ENCODE data around the gene GRK3.
"Not testable (repeated sequence)": the region's sequence is repeated elsewhere in the genome, so short reads cannot be mapped to it uniquely, and the experiment has no call there.

The GRK3 gene

DNA sequence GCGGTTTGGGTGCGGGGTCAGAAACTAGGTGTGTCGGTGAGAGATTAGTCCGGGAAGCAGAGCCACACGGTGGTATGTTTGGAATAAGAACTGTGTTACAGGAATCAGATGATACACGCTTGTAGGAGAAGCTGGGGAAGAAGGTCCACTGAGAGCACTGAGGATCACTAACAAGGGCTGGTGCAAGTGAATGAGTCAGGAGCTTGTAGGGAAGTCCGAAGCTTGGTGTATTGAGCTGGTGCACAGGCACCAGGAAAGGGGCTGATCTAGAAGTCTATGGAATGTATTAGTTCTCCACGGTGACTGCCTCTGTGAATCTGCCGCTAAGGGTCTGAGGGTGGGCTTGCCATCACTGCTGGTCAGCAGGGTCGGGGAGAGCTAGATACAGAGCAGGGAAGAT is 18.8 kb upstream of the GRK3 start:
- TF ChIP-seq, protein P1, sequence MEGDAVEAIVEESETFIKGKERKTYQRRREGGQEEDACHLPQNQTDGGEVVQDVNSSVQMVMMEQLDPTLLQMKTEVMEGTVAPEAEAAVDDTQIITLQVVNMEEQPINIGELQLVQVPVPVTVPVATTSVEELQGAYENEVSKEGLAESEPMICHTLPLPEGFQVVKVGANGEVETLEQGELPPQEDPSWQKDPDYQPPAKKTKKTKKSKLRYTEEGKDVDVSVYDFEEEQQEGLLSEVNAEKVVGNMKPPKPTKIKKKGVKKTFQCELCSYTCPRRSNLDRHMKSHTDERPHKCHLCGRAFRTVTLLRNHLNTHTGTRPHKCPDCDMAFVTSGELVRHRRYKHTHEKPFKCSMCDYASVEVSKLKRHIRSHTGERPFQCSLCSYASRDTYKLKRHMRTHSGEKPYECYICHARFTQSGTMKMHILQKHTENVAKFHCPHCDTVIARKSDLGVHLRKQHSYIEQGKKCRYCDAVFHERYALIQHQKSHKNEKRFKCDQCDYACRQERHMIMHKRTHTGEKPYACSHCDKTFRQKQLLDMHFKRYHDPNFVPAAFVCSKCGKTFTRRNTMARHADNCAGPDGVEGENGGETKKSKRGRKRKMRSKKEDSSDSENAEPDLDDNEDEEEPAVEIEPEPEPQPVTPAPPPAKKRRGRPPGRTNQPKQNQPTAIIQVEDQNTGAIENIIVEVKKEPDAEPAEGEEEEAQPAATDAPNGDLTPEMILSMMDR (IDR thresholded peaks at IDR 0.05; ENCODE audit: borderline replicate concordance, insufficient read depth, low read depth, low read length) = no peak
- no peak overlapping the region for H3K4me3 ChIP-seq (ENCODE audit: low read depth, low read length)

DNA sequence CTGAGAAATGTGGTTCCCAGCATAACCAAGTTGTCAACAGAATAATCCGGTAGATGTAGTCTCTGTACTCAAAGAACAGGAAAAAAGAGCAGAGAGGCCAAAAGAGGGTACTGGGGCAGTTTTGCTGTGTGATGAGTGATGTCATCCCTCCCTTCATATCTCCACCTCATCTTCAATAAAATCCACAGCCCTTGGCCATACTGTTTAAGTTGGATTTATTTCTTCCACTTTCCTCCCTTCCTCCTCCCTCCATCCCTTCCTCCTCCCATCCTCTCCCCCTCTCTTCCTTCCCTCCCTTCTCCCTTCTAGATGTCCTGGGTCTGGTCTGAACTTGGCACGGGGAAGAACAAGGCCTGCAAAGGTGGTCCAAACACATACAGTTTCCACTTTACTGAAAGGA is 18.2 kb upstream of the GRK3 start:
- TF ChIP-seq, protein P1 (IDR thresholded peaks at IDR 0.05; ENCODE audit: borderline replicate concordance, insufficient read depth, low read depth, low read length) = no peak
- no peak overlapping the region for H3K4me3 ChIP-seq (ENCODE audit: low read depth, low read length)

DNA sequence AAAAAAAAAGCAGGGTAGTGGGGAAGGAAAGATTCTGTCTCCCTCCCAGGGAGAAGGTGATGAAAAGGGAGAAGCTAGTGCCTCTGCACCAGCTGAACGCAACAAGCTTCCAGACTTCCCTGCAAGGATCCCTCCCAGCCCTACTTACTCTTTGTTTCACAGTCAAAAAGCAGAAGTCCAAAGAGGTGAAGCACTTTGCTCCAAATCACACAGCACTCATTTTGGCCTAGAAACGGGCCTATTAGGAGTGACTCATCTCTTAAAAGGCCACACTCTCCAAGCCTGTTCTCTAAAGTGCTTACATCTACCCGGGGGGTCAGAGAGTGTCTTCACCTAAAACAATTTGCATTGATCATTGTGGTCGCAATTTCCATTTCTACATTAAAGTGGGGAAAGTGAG is 17.7 kb upstream of the GRK3 start:
- TF ChIP-seq, protein P1 (IDR thresholded peaks at IDR 0.05; ENCODE audit: borderline replicate concordance, insufficient read depth, low read depth, low read length) = no peak
- no peak overlapping the region for H3K4me3 ChIP-seq (ENCODE audit: low read depth, low read length)

GRCh38 chr22:25548866-25549464 is 15.5 kb upstream of the GRK3 start:
- TF ChIP-seq, protein P1 (IDR thresholded peaks at IDR 0.05; ENCODE audit: borderline replicate concordance, insufficient read depth, low read depth, low read length) = no peak
- H3K4me3 ChIP-seq (ENCODE audit: low read depth, low read length) = no peak overlapping the region

- H3K4me3 ChIP-seq (ENCODE audit: low read depth, low read length) = no peak overlapping the region
- TF ChIP-seq, protein P1 (IDR thresholded peaks at IDR 0.05; ENCODE audit: borderline replicate concordance, insufficient read depth, low read depth, low read length) = no peak
Observed at GRCh38 chr22:25551396-25551795, 13.1 kb upstream of the GRK3 start.

GRCh38 chr22:25552405-25552804 is 12.1 kb upstream of the GRK3 start:
- H3K4me3 ChIP-seq (ENCODE audit: low read depth, low read length) = not testable (repeated sequence)

DNA sequence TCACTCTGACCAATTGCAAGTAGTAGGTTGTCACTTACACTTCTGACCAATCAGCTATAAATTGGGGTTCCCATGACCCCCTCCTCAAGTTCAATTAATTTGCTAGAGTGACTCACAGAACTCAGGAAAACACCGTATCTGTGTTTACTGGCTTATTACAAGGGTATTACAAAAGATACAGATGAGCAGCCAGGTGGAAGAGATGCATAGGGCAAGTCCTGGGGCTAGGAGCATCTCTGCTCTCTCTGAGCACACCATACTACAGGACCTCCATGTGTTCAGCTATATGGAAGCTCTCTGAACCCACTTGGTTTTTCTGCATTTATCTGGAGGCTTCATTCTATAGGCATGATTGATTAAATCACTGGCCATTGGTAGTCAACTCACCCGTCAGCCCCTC is 11.3 kb upstream of the GRK3 start:
- H3K4me3 ChIP-seq (ENCODE audit: low read depth, low read length) = no peak overlapping the region
- TF ChIP-seq, protein P1 (IDR thresholded peaks at IDR 0.05; ENCODE audit: borderline replicate concordance, insufficient read depth, low read depth, low read length) = no peak

- TF ChIP-seq, protein P1 (IDR thresholded peaks at IDR 0.05; ENCODE audit: borderline replicate concordance, insufficient read depth, low read depth, low read length) = no peak
- no peak overlapping the region for H3K4me3 ChIP-seq (ENCODE audit: low read depth, low read length)
Observed at GRCh38 chr22:25554238-25554671, 10.2 kb upstream of the GRK3 start.

Data from GM12875 (cell line).